Testis (tissue), 2 donors: ENCODE data around the gene NTSR2.

ENCODE experiments used
- CTCF ChIP-seq, 3 experiments: fragments of 450-650 bp in 2 of 3; fragments of 200-600 bp in 1 of 3; sonication (generic) in 1 of 3; IDR thresholded peaks; one replicate each; pipeline ENCODE4 v1.5.1; 2016 to 2019; ENCODE audit warnings: antibody characterized with exemption in 3 of 3, mild to moderate bottlenecking in 2 of 3, moderate library complexity in 1 of 3
- POLR2A ChIP-seq: fragments of 450-650 bp; IDR thresholded peaks from one replicate; pipeline ENCODE4 v1.6.1; 2017; ENCODE audit warnings: antibody characterized with exemption, mild to moderate bottlenecking, moderate library complexity

- TF ChIP-seq CTCF (IDR thresholded peaks at IDR 0.05), result no peak
- no peak for TF ChIP-seq POLR2A
Measured at GRCh38 chr2:11610624-11611242, 59.3 kb downstream of the NTSR2 start.
